Erythroblast (primary cell): ENCODE data around the gene PTGR3.

Source experiments
- DNase-seq, 2 experiments: peaks; one replicate each; lab custom pipeline; 2025; lab: John Stamatoyannopoulos, UW
- GATA1 ChIP-seq: IDR thresholded peaks from 2 replicates; pipeline ENCODE4 v1.6.1; 2011; ENCODE audit warnings: low read depth, mild to moderate bottlenecking, control low read depth, low read length, moderate library complexity
- POLR2A ChIP-seq: IDR thresholded peaks from 2 replicates; pipeline ENCODE4 v1.6.1; 2011; ENCODE audit warnings: mild to moderate bottlenecking, low read length

PTGR3 gene, protein sequence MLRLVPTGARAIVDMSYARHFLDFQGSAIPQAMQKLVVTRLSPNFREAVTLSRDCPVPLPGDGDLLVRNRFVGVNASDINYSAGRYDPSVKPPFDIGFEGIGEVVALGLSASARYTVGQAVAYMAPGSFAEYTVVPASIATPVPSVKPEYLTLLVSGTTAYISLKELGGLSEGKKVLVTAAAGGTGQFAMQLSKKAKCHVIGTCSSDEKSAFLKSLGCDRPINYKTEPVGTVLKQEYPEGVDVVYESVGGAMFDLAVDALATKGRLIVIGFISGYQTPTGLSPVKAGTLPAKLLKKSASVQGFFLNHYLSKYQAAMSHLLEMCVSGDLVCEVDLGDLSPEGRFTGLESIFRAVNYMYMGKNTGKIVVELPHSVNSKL

DNA sequence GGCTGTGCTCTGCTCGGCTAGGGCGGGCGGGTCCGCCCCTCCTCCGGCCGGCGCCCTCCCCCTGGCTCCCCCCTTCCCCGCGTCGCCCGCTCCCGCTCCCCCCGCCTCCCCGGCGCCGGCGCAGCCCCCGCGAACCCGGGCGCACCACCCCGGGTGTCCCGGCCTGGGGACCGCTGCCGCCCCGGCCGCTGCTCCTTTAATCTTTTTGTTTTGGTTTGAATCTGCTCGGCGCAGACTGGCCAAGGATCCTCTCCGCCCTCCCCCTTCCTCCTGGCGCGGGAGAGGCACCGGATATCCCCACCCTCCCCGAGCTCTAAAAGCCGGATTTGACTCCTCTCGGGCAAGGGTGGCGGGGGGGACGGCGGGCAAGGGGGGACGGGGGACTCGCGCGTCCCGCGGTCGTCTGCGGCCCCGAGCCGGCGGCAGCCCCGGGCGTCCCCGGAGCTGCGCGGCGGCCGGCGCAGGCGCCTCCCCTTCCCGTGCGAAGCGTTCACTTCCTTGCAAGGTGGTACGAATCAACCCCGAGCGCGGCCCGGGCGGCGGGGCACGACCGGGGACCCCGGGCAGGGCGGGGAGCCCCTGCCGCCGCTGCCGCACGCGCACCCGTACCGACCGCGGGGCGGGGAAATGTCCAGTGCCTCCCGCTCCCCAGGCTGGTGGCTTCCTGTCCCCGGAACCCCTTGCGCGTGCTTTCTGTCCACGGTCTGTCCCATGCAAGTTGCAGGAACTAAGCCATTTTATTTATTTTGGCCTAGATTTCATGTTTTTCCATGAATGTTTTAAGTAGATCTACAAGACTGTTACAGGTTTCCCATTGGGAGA lies at the start of gene PTGR3:
Gene PTGR3 (minus strand): TSS at position 11 of the 822 bp plus-strand sequence. CDS start 81 bp downstream, outside the sequence.
- TF ChIP-seq POLR2A (peak; percentile 62), GATA1 (no peak)
- peak; percentile 86 to 88 for DNase-seq

DNA sequence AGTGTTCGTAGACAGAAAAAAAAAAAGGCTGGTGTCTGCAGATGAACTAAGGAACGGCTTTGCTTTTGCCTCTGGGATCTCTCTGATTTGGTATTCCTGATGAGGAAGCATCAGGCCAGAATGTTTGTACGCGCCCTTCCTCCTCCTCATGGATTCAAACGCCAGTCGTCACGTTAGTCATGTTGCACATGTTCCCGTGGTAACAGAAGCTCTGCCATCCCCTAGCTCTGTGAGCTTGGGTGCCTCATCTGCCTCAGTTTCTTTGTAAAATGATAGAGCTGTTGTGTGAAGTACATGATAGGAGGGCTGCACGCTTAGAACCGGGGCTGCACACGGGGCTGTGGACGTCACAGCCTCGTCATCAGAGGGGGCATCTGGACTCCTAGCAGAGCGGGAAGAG lies 48.7 kb upstream of the PTGR3 start:
- TF ChIP-seq POLR2A (no peak), GATA1 (no peak)
- DNase-seq, result no peak

DNA sequence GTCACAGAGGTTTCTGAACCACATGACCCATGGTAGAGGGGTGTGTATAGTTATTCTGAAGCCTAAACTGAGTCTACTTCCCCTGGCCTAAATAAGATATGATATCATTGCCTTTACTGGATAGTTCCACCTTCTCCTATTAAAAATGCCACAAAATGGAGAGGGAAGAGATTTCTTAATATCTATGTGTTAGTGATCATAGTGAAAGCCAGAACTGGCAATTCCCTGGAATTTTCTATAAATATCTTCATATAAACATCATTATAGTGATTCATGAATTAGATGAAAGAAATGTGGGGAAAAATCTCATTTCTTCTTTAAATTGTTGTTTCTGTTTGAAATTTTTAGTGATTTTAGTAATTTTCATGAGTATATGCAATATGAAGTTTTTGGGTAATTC lies 47.4 kb upstream of the PTGR3 start:
- no peak for DNase-seq
- no peak for TF ChIP-seq GATA1
- TF ChIP-seq POLR2A, result no peak

DNA sequence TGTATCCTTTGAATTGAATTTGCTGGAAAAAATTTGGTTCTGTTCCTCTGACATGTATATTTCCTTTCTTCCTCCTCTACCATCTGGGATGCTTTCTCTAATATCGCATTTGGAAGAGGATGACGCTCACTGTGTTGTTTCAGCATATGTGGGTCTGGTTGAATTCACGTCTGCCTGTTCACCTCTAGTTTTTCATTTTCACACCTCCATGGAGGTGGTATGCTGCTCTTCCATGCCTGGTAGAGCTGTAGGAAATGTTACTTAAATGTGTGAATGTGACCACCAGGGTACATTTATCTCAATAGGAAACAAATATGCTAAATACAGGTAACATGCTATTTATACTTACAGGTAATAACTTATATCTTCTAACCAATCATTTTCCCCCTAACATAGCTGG lies 46.2 kb upstream of the PTGR3 start:
- TF ChIP-seq POLR2A (no peak), GATA1 (no peak)
- no peak for DNase-seq

DNA sequence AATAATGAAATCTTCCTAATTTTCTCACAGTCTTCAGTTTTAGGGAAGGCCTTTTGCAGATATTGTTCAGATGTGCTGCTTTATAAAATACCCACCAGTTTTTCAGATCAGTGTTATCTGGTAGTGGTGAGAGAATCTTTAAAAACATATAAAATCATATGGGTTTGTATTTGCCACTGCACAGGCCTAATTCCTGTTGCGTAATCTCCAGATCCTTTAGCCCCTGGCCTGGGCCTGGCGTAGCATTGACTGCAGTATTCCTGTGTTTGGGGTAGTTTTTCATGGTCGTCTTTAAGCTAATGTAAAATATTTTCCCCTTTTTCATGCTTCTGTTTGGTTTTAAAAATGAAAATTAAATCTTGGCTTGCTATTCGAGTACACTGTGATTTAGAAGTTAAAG lies 44.8 kb upstream of the PTGR3 start:
- TF ChIP-seq POLR2A (no peak), GATA1 (no peak)
- DNase-seq, result no peak

DNA sequence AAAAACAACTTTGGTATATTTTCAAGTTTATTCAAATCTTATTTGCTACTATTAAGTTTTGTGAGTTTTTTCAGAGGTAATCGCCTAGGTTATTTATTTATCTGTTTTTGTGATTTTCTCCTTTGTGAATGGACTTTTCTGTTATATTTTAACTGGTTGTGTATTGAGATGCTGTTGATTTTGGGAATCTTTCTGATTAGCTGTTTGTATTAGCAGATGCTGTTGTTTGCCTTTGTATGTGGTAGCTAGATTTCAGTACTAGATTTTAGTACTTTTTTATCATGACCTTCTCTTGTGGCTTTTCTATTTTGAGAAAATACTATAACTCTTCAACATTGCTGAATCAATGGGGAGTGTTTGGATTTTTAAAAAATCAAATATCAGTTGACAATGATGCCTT lies 44.1 kb upstream of the PTGR3 start:
- DNase-seq, result no peak
- no peak for TF ChIP-seq GATA1
- TF ChIP-seq POLR2A, result no peak

DNA sequence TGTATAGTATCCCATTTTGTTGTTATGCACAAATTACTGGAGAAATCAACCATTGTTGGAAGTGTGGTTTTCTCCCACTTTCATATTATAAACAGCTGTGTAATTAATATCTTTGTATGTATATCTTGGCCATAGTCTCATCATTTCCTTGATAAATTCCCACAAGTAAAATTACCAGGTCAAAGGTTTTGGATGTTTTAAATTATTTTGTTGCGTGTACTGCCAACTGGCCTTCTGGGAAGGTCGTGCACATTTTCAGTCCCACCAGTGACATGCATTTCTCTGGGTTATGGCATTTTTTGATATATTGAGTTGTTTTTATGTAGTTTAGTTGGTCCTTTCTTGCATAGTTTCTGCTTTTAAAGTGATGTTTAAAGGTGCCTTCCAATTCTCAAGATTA lies 43.2 kb upstream of the PTGR3 start:
- no peak for DNase-seq
- TF ChIP-seq POLR2A (no peak), GATA1 (no peak)

DNA sequence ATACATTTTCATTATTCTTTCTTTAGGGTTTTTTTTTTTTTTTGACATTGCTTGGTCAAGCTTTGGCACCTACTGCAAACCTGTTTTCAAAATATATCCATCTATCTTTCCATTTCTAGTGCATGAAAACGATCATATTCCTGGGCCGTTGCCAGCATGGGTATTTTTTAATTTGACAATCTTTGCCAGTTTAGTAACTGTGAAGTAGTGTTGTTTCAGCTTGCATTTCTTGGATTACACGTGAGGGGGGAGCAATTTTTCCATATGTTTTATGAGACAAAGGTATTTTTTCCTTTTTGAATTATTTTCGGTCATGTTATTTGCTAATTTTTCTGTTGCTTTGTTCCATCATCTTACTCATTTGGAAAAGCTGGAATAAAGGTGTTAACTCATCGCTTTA lies 42.5 kb upstream of the PTGR3 start:
- TF ChIP-seq GATA1, result no peak
- TF ChIP-seq POLR2A, result no peak

DNA sequence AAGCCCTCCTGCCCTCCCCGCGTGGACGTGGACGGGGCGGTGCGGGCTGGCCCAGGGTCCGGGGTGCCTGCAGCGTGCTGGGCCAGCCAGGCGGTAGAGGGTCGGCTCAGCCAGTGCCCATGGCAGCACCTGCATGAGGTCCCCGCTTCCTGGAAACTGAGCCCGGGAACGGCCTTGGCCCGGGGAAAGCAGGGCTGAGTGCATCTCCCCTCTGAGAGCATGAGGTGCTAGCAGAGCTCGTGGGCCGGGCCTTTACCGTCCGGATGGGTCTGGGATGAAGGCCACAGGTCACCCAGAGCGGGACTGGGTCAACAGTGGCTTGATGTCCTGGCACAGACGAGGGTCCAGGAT lies 41.5 kb upstream of the PTGR3 start:
- DNase-seq, result no peak
- no peak for TF ChIP-seq POLR2A
- TF ChIP-seq GATA1, result no peak

More for the DNA sequence above, 42.5 kb upstream of the PTGR3 start:
- DNase-seq, result no peak

DNA sequence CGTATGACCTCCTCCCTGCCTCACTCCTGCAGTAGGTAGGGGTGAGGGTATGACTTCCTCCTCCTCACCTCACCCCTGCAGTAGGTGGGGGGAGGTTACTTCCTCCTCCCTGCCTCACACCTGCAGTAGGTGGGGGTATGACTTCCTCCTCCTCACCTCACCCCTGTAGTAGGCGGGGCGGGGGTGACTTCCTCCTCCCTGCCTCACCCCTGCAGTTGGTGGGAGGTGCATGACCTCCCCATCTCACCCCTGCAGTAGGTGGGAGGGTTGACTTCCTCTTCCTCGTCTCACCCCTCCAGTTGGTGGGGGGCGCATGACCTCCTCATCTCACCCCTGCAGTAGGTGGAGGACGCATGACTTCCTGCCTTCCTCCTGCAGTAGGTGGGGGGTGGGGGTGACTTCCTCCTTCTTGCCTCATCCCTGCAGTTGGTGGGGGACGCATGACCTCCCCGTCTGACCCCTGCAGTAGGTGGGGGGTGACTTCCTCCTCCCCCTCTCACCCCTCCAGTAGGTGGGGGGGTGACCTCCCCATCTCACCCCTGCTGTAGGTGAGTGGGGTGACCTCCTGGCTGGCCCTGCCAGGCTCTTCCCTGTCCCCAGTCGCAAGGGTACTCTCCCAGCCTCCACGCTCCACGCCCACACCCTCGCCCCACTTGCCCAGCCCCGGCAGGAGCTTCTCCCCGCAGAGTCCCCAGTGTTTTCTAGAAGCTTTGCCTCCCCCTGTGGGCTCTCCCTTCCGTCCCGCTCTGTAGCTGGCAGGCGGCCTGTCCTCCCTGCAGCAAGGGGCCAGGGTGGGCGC lies 40.9 kb upstream of the PTGR3 start:
- DNase-seq, result peak in 1 of 2 experiments; percentile 21
- TF ChIP-seq GATA1 (no peak), POLR2A (no peak)

DNA sequence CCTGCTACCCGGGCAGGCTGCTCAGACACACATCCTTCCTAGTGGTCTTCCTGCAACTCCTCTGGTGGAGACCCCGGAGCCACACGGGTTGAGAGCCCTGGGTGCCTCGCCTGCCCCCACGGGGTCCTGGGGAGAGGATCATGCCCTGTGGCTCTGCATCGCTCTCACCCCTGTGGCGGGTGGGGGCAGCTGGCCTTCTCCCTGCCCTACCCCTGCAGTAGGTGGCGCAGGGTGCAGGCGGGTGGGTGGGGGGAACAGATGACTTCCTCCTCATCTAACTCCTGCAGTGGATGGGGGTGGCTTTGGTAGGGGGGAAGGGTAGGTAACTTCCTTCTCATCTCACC lies 40.2 kb upstream of the PTGR3 start:
- TF ChIP-seq POLR2A (no peak), GATA1 (no peak)
- DNase-seq, result no peak

DNA sequence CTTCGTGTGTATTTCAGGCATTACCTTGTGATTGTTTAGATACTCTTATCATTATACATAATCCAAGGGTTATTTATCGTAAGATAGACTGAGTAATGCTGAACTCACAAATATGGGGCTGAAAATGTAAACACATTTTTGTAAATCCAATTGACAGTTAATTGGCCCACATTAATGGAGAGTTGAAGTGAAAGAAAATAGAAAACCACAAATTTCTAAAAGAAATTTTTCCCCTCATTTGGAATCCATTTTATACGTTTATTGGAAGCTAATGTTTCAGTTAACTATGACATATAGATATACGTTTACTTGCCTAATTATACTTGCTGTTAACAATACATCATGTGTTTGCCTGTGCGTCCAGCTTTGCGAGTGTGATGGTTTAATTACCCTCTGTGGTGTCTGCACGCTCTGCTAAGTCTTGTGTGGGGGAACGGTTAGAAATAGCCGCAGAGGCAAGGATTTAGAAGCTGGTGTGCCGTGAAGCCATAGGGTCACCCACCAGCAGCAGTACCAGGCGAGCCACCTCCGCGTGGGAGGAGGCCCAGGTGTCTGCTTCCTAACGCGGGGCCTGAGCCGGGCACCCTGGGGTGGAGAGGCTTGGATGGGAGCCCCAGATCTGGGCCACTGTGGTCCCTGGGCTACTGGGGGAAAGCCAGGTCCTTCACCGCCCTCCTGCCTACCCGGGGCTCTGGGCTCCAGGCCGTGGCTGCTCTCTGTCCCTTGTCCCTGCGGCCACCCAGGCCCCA lies 39.7 kb upstream of the PTGR3 start:
- TF ChIP-seq POLR2A, result no peak
- DNase-seq, result no peak
